Stimulated activated CD4-positive, alpha-beta T cell treated with anti-CD3 and anti-CD28 coated beads, Interleukin-15, amount 100 ng/mL, for 1 hour (primary cell): ENCODE measurements around the gene SLC10A3.

Experiments used
- DNase-seq, 2 donors: peaks; one replicate each; pipeline ENCODE4 v3.0.0-alpha.2; 2020; ENCODE audit warnings: low read depth in 1 of 2, low spot score in 1 of 2

Gene SLC10A3, protein sequence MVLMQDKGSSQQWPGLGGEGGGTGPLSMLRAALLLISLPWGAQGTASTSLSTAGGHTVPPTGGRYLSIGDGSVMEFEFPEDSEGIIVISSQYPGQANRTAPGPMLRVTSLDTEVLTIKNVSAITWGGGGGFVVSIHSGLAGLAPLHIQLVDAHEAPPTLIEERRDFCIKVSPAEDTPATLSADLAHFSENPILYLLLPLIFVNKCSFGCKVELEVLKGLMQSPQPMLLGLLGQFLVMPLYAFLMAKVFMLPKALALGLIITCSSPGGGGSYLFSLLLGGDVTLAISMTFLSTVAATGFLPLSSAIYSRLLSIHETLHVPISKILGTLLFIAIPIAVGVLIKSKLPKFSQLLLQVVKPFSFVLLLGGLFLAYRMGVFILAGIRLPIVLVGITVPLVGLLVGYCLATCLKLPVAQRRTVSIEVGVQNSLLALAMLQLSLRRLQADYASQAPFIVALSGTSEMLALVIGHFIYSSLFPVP

GRCh38 chrX:154490414-154491083, at the start of gene SLC10A3:
Gene SLC10A3, minus strand, starts transcription at chrX:154490629. Its CDS starts 1,689 bp downstream, at chrX:154488940.
- DNase-seq, result peak; percentile 78 to 79

DNA sequence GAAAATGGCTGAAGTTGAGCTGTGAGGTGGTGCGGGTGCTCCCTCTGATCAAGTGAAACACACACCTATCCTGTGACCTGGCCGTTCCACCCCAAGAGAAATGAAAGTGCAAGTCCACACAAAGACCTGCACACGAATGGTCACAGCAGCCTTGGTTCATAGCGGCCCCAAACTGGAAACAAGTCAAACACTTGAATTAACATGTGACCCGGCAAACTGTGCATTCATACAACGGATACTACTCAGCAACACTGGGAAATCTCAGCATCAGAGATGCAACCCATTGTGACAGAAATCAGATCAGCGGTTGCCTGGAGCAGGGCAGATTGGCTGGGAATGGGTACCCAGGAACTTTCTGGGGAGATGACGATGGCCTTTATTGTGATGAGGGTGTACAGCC, 48.6 kb upstream of the SLC10A3 start:
- no peak for DNase-seq

- DNase-seq, result no peak
These were observed 45.5 kb upstream of the SLC10A3 start for GRCh38 chrX:154535892-154536291.

DNA sequence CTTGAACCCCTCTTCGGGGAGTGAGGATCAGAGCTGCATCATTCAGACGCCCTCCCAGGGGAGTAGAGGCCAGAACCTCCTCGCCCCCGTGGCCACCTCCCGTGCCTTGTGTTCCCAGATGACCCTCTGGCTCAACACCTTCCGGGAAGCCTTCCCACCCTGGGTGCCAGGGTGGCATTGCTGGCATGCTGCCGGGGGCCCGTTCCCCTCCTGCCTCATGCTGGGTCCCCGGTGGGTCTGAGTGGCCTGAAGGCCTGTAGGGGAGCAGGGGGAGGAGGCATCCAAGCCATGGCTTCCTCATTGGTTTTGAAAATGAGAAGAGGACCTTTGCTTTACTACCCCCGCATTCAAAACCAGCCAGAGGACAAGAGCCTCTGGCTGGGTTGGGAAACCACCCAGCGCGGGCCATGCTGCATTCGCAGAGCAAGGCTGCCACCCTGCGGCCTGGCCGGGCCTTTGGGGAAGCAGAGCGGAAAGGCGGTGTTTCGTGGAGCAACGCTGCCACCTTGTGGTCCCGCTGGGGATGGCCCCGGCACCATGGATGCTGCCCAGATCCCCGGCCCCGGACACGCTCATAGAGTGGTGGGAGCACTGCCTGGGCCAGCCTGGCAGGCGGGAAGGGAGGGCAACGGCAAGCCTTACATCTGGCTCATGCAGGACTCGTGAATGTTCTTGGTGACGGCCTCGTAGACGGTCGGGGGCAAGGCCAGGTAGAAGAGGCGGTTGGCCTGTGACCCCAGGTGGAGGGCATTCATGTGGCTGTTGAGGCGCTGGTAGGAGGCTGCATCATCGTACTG, 44.3 kb upstream of the SLC10A3 start:
- DNase-seq, result peak; percentile 76 to 77

DNA sequence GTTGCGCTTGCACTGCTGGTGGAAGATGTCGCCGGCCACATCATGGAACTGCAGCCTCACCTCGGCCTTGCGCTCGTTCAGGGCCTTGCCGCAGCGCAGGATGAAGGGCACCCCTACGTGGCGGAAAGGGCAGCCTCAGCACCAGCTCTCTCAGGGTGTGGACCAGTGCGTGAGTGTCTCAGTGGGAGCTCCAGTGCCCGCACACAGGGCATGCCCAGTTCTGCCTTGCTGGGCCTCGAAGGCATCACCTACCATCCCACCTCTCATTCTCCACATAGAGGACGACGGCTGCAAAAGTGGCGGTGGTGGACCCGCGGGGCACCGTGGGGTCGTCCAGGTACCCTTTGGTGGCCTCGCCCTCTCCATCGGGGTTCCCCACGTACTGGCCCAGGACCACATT, 42.3 kb upstream of the SLC10A3 start:
- no peak for DNase-seq

DNA sequence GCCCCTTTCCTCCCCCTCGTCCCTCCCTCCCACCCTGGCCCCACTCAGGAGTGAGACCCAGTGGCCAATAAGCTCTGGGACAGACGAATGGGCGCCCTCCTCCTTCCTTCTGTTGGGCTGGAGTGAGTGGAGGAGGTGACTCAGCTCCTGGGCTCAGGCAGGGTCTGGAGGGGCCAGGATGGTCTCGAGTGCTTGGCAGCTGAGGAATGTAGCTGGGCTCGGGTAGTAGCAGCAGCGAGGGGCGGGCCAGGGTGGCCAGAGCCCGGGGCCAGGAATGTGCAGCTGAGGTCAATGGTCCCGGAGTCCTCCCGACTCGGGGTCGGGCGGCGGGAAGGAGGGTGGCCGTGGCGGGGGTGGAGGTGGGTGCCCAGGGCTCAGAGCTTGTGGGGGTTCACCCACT, 41.2 kb upstream of the SLC10A3 start:
- no peak for DNase-seq

GRCh38 chrX:154530286-154530685, 39.9 kb upstream of the SLC10A3 start:
- DNase-seq, result no peak

GRCh38 chrX:154529206-154529612, 38.8 kb upstream of the SLC10A3 start:
- DNase-seq, result no peak

DNA sequence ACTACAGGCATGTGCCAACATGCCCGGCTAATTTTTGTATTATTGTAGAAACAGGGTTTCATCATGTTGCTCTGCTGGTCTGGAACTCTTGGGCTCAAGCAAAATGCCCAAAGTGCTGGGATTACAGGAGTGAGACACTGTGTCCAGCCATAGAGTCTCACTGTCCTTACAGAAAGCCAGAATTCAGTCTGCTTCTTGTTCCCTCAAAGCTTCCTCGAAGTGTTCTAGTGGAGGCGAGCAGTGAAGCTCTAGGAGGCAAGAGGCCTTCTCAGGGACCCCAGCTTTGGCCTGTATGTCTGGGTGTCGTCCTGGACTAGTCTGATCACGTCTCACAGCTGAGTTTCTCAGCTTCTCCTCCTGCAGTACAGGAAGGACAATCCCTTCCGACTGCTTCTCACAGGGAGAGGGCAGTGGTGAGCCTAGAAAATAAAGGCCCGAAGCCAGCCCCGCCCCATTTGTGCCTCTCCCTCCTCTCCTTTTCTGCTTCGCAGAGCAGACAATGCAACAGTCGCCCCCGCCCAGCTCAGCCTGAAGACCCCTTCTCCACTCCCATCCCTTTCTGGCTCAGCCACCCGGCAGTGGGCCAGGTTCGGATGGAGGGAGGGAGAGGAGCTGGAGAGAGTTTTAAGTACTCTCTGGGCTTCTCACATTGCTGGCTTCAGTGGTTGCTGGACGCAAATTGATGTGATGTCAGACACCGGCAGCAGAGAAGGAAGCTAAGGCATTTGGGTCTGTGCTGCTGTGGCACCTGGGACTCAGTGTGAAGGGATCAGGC, 36.7 kb upstream of the SLC10A3 start:
- peak; percentile 23 to 28 for DNase-seq

- DNase-seq, result no peak
These were observed 35.4 kb upstream of the SLC10A3 start for GRCh38 chrX:154525606-154526490.

DNA sequence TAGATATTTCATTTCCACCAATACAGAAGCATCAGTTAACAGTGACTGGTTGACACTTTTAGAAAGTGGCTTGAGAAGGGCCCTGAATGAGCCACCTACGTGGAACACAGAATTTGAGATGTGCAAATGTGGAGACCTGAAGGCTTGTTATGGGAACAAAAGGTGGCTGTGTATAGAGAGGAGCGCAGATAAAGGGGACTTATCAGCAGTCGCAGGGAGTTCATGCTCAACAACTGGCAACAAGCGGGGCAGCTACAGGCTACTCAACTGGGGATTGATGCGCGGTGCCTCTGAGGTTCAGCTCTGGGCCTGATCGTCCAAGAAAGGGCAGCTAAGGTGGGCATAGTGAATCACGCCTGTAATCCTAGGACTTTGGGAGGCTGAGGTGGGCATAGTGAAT, 29.0 kb upstream of the SLC10A3 start:
- no peak for DNase-seq

DNA sequence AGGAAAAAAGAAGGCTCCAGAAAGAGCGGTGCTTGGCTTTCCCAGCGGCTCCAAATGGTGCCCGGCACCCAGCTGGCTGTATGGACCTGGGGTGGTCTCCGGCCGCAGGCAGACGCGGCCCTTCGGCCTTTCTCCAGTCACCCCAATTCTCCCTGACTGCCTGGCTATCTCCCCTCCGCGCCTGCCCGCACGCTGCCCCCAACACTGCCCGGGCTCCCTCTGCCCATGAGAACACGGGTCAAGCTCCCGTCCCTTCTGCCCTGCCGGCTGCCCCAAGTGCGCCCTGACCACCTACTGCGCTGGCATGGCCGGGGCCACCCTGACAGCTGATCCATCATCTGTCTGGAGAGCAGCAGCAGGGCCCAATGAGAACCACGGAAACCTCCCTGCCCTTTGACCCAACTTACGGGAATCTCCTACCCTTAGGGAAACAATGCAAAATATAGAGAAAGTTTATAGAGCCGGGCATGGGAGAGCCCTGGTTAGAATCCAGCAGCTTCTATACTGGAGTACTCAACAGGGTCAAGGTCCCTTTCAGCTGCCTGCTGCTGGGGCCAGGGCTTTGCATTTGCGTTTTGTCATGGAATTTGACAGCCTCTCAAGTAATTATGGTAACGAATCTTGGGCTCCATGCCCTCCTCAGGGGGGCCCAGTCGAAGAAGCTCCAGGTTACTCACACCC, 26.8 kb upstream of the SLC10A3 start:
- no peak for DNase-seq

- no peak for DNase-seq
These were observed 26.2 kb upstream of the SLC10A3 start for GRCh38 chrX:154516656-154517100.

- peak; percentile 87 to 90 for DNase-seq
These were observed 25.7 kb upstream of the SLC10A3 start, which contains the start of gene FAM3A for GRCh38 chrX:154515966-154516655. Gene FAM3A, minus strand, starts transcription at chrX:154516232. Its CDS starts 460 bp downstream, at chrX:154515772.

- no peak for DNase-seq
These were observed 24.9 kb upstream of the SLC10A3 start for GRCh38 chrX:154515090-154515965.

GRCh38 chrX:154513716-154514115, 23.3 kb upstream of the SLC10A3 start:
- no peak for DNase-seq

GRCh38 chrX:154512879-154513553, 22.6 kb upstream of the SLC10A3 start:
- no peak for DNase-seq
